Ishikawa (cell line): ENCODE measurements around the gene SPAG9.

Source experiments
- CEBPB ChIP-seq: IDR thresholded peaks from 2 replicates; pipeline ENCODE4 v1.6.1; 2012
- EP300 ChIP-seq: IDR thresholded peaks from 2 replicates; pipeline ENCODE4 v1.6.1; 2012; ENCODE audit warnings: borderline replicate concordance
- TAF1 ChIP-seq: IDR thresholded peaks from 2 replicates; pipeline ENCODE4 v1.6.1; 2012; ENCODE audit warnings: low read depth, mild to moderate bottlenecking

DNA sequence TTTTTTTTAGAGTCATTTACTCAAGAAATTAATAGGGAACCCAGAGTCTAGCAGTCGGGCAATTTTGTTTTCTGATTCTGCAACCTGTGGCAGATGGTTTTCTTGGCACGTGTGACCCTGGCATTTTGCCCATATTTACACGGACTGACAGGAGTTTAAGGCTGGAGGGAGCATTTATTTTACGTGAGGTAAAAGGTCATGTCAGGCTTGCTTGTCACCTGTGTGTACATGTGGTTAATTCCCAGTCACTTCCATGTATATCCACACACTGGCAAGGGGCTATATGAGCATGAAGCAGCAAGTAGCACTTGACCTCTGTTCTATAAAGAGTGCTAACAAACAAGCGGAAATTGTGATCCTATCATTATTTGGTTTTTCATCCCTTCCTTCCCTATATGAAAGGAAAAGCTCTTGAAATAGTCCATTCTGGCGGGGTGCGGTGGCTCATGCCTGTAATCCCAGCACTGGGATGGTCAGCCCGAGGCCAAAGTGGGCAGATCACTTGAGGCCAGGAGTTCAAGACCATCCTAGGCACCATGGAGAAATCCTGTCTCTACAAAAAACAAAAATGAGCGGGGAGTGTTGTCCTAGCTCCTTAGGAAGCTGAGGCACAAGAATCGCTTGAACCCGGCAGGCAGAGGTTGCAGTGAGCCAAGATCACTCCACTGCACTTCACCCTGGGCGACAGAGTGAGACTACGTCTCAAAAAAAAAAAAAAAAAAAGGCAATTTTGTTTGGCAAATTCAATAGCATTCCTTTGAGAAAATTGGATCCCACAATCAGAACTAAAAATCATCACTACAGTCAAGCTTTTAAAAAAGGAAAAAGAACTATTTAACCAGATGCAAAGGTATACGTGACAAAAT is 2.1 kb downstream of the SPAG9 start:
- no peak for TF ChIP-seq TAF1
- no peak for TF ChIP-seq EP300
- TF ChIP-seq CEBPB = no peak
